CD4-positive, CD25-positive, alpha-beta regulatory T cell (primary cell): Measurements from ENCODE around the gene MYOD1. TPM values are rescaled to one million over a fixed set of nuclear protein-coding genes. Genes with fewer than 3 reads are reported as not detected.

ENCODE experiments used
- ATAC-seq, 2 donors: fragments of 150-1000 bp; cut with Tn5 transposase; one replicate each; pipeline ENCODE4 v1.10.0; 2021; ENCODE audit warnings: low read depth in 2 of 2, moderate number of reproducible peaks in 2 of 2, moderate library complexity in 1 of 2
- DNase-seq, 3 donors: peaks; one replicate each; pipeline versions ENCODE4 v3.0.0 to v3.0.0-alpha.2; 2012 to 2022; ENCODE audit warnings: mixed read lengths in 1 of 3
- H3K27ac ChIP-seq: one replicate; pipeline ENCODE4 v1.7.0; 2013; ENCODE audit warnings: mild to moderate bottlenecking, low read length; ENCODE audit not compliant: insufficient read depth, poor library complexity, severe bottlenecking
- H3K27me3 ChIP-seq: one replicate; pipeline ENCODE4 v1.7.0; 2013; ENCODE audit warnings: low read length; ENCODE audit not compliant: control insufficient read depth, insufficient read depth
- H3K36me3 ChIP-seq: one replicate; pipeline ENCODE4 v1.7.0; 2013; ENCODE audit warnings: mild to moderate bottlenecking, low read length, moderate library complexity; ENCODE audit not compliant: control insufficient read depth, insufficient read depth
- H3K4me1 ChIP-seq: 2 replicates; pipeline ENCODE4 v1.7.0; 2013; ENCODE audit warnings: mild to moderate bottlenecking, low read length; ENCODE audit not compliant: insufficient read depth, control insufficient read depth, poor library complexity, severe bottlenecking
- H3K4me3 ChIP-seq: one replicate; pipeline ENCODE4 v1.7.0; 2013; ENCODE audit warnings: low read depth, mild to moderate bottlenecking, low read length, moderate library complexity
- H3K9me3 ChIP-seq, 2 experiments: 1 replicate in 1 of 2; 2 replicates in 1 of 2; pipeline ENCODE4 v1.7.0; 2013; ENCODE audit warnings: low read length in 2 of 2, mild to moderate bottlenecking in 1 of 2, moderate library complexity in 1 of 2; ENCODE audit not compliant: control insufficient read depth in 2 of 2
- H3K27ac Mint-ChIP-seq, 3 donors: one replicate each; pipeline ENCODE4 v1.8.0; 2020 to 2022; ENCODE audit warnings: mild to moderate bottlenecking in 3 of 3, mixed read lengths in 3 of 3, moderate library complexity in 2 of 3
- H3K27me3 Mint-ChIP-seq: one replicate; pipeline ENCODE4 v1.8.0; 2022; ENCODE audit warnings: mild to moderate bottlenecking, mixed read lengths
- H3K36me3 Mint-ChIP-seq: one replicate; pipeline ENCODE4 v1.8.0; 2020; ENCODE audit warnings: mixed read lengths
- H3K4me1 Mint-ChIP-seq, 4 donors: one replicate each; pipeline ENCODE4 v1.8.0; 2020 to 2022; ENCODE audit warnings: mixed read lengths in 4 of 4, mild to moderate bottlenecking in 1 of 4
- H3K4me3 Mint-ChIP-seq, 4 donors: one replicate each; pipeline ENCODE4 v1.8.0; 2020 to 2022; ENCODE audit warnings: mild to moderate bottlenecking in 4 of 4, mixed read lengths in 4 of 4, moderate library complexity in 3 of 4
- H3K9me3 Mint-ChIP-seq, 7 donors: one replicate each; pipeline ENCODE4 v1.8.0; 2020 to 2022; ENCODE audit warnings: mixed read lengths in 7 of 7, mild to moderate bottlenecking in 3 of 7, moderate library complexity in 2 of 7
- polyA plus RNA-seq, 4 donors: library from polyadenylated mRNA; unstranded; fragments of 300-500 nt; fragmentation: Illumina TruSeq; gene quantifications; one replicate each; pipeline ENCODE4 v1.2.3, GENCODE V29; 2021
- total RNA-seq: library from RNA; stranded (reverse); gene quantifications from one replicate; pipeline ENCODE4 v1.2.3, GENCODE V29; 2022

MYOD1 gene
- total and polyA plus RNA-seq, 5 donors from 2014 or later: not detected

DNA sequence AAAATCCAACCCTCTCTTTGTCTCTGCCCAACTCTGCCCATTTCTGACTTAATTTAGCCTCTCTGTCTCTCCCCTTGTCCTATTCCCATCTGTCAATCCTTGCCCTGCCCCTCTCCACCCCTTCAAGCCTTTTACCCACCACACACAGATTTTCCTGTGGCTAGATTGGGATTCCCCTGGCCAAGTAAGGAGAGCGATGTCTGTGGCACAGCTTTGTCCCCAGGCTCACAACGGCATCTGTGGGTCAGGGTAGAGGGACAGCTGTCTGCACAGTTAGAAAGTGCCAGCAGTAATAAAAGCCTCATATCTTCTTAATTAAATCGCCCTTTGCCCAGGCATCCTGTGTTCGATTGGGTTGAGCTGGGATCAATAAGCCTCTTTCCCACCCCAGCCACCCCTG lies 13.9 kb downstream of the MYOD1 start:
- H3K36me3 ChIP-seq: no peaks in the 10 kb centered on the region
- H3K4me1 Mint-ChIP-seq: peaks cover 0 to 14% (median 0%) of the 10 kb centered on the region in 4 donors
- H3K27ac Mint-ChIP-seq: no peak overlapping the region
- H3K9me3 Mint-ChIP-seq: peaks cover 0 to 4% (median 0%) of the 10 kb centered on the region in 7 donors
- H3K27me3 Mint-ChIP-seq: peaks cover 44% of the 10 kb centered on the region
- H3K4me3 ChIP-seq: no peak overlapping the region
- DNase-seq: no peak
- H3K27me3 ChIP-seq: peaks cover 11% of the 10 kb centered on the region
- H3K9me3 ChIP-seq: no peaks in the 10 kb centered on the region
- H3K27ac ChIP-seq: no peak overlapping the region
- ATAC-seq: no peak
- peaks cover 4% of the 10 kb centered on the region for H3K36me3 Mint-ChIP-seq
- no peaks in the 10 kb centered on the region for H3K4me1 ChIP-seq
- H3K4me3 Mint-ChIP-seq: peak overlapping the region in 1 of 4 donors; percentile 34

GRCh38 chr11:17734418-17734911 lies 15.1 kb downstream of the MYOD1 start, which contains the start of gene KCNC1:
Gene KCNC1 (plus strand): TSS chr11:17734781. CDS start chr11:17736003, 1,222 bp downstream.
- Histone ChIP-seq H3K27me3 (peaks cover 8% of the 10 kb centered on the region), H3K9me3 (no peaks in the 10 kb centered on the region), H3K4me1 (no peaks in the 10 kb centered on the region), H3K36me3 (no peaks in the 10 kb centered on the region), H3K4me3 (no peak within 1 kb of the TSS), H3K27ac (no peak within 1 kb of the TSS)
- DNase-seq (no peak), ATAC-seq (no peak)
- peaks cover 0 to 4% (median 0%) of the 10 kb centered on the region in 7 donors for H3K9me3 Mint-ChIP-seq
- H3K27ac Mint-ChIP-seq: peak within 1 kb of the TSS in 1 of 3 donors; percentile 83
- H3K4me1 Mint-ChIP-seq: peaks cover 0 to 14% (median 0%) of the 10 kb centered on the region in 4 donors
- peaks cover 37% of the 10 kb centered on the region for H3K27me3 Mint-ChIP-seq
- H3K36me3 Mint-ChIP-seq: peaks cover 4% of the 10 kb centered on the region
- peak within 1 kb of the TSS in 2 of 4 donors; percentile 55 to 67 for H3K4me3 Mint-ChIP-seq

DNA sequence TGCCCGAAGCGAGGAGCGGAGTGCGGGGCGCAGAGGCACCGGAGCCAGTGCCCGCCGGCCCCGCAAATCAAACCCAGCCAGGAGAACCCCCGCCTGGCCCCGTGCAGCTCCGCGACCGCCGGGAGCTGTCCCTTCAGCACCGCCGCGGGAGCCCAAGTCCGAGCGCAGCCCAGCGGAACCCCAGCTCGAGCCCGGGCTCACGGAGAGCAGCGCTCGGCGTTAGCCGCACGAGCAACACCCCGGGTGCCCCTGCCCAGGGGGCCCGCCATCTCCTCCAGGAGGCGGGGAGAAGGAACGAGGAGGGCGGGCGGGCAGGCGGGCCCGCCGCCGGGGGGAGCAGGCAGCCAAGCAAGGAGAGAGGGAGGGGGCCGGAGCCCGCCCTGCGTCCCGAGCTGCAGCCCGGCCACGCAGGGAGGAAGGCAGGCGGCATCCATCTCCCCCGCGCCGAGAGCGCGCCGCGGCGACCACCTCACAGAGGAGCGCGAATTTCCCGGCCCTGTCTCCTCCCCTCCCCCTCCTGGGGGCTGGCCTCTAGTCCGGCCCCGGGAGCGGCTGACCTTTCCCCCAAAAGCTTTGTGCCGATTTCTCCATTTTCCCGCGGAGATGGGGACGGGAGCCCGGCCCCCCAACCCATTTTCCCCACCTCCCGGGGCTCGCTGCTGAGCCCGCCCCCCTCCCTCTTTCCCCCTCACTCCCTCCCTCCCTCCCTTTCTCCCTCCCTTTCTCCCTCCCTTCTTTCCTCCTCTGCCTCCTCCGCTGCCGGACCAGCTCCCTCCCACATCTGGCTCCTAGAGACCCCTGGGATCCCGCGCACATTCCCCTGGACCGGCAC lies 15.8 kb downstream of the MYOD1 start:
- ATAC-seq (no peak), DNase-seq (peak in 1 of 3 donors; percentile 31)
- Mint-ChIP-seq H3K4me1 (peaks cover 0 to 14% (median 0%) of the 10 kb centered on the region in 4 donors), H3K27ac (no peak overlapping the region), H3K4me3 (no peak overlapping the region), H3K27me3 (peaks cover 40% of the 10 kb centered on the region), H3K36me3 (peaks cover 4% of the 10 kb centered on the region), H3K9me3 (peaks cover 0 to 4% (median 0%) of the 10 kb centered on the region in 7 donors)
- Histone ChIP-seq H3K4me1 (no peaks in the 10 kb centered on the region), H3K9me3 (no peaks in the 10 kb centered on the region), H3K27me3 (peaks cover 8% of the 10 kb centered on the region), H3K36me3 (no peaks in the 10 kb centered on the region), H3K27ac (no peak overlapping the region), H3K4me3 (no peak overlapping the region)

- no peak for ATAC-seq
- no peak overlapping the region for H3K4me3 Mint-ChIP-seq
These were observed 16.6 kb downstream of the MYOD1 start for GRCh38 chr11:17735818-17736578.

DNA sequence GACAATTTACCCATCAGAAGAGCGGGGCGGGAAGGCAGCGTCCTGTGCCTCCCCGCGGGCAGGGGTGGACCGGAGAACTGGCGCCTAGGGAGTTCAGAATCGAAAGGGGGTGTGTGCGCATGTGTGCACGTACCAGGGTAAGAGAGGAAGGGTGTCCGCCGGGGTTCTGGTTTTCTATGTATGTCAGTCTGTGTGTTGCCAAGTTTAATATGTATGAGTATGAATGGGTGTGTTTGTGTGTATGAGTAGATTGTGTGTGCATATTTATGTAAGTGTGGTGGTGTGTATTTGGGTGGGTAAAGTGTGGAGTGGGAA lies 17.2 kb downstream of the MYOD1 start:
- Histone ChIP-seq H3K9me3 (no peaks in the 10 kb centered on the region), H3K36me3 (no peaks in the 10 kb centered on the region), H3K4me1 (no peaks in the 10 kb centered on the region), H3K27ac (no peak overlapping the region), H3K27me3 (peaks cover 8% of the 10 kb centered on the region), H3K4me3 (no peak overlapping the region)
- peaks cover 0 to 14% (median 0%) of the 10 kb centered on the region in 4 donors for H3K4me1 Mint-ChIP-seq
- no peak overlapping the region for H3K27ac Mint-ChIP-seq
- no peak overlapping the region for H3K4me3 Mint-ChIP-seq
- H3K9me3 Mint-ChIP-seq: peaks cover 0 to 4% (median 0%) of the 10 kb centered on the region in 7 donors
- peaks cover 39% of the 10 kb centered on the region for H3K27me3 Mint-ChIP-seq
- H3K36me3 Mint-ChIP-seq: peaks cover 4% of the 10 kb centered on the region
- ATAC-seq (no peak), DNase-seq (no peak)

More at GRCh38 chr11:17735818-17736578, 16.6 kb downstream of the MYOD1 start:
- Histone ChIP-seq H3K9me3 (no peaks in the 10 kb centered on the region), H3K4me1 (no peaks in the 10 kb centered on the region), H3K27me3 (peaks cover 8% of the 10 kb centered on the region), H3K27ac (no peak overlapping the region), H3K4me3 (no peak overlapping the region), H3K36me3 (no peaks in the 10 kb centered on the region)
- H3K4me1 Mint-ChIP-seq: peaks cover 0 to 14% (median 0%) of the 10 kb centered on the region in 4 donors
- peaks cover 43% of the 10 kb centered on the region for H3K27me3 Mint-ChIP-seq
- H3K27ac Mint-ChIP-seq: no peak overlapping the region
- peaks cover 4% of the 10 kb centered on the region for H3K36me3 Mint-ChIP-seq
- DNase-seq: no peak
- H3K9me3 Mint-ChIP-seq: peaks cover 0 to 4% (median 0%) of the 10 kb centered on the region in 7 donors

GRCh38 chr11:17736930-17737817 lies 17.8 kb downstream of the MYOD1 start:
- no peak overlapping the region for H3K4me3 Mint-ChIP-seq
- no peak for ATAC-seq
- no peak for DNase-seq
- peaks cover 44% of the 10 kb centered on the region for H3K27me3 Mint-ChIP-seq
- Histone ChIP-seq H3K4me3 (no peak overlapping the region), H3K36me3 (no peaks in the 10 kb centered on the region), H3K27me3 (peaks cover 8% of the 10 kb centered on the region), H3K4me1 (no peaks in the 10 kb centered on the region), H3K9me3 (no peaks in the 10 kb centered on the region), H3K27ac (no peak overlapping the region)
- H3K9me3 Mint-ChIP-seq: peaks cover 0 to 3% (median 0%) of the 10 kb centered on the region in 7 donors
- H3K4me1 Mint-ChIP-seq: peaks cover 0 to 14% (median 0%) of the 10 kb centered on the region in 4 donors
- no peak overlapping the region for H3K27ac Mint-ChIP-seq
- peaks cover 4% of the 10 kb centered on the region for H3K36me3 Mint-ChIP-seq
